ENCODE results near the gene C7orf57. TPM values are rescaled to one million over a fixed set of nuclear protein-coding genes. Genes with fewer than 3 reads are reported as not detected.
"Not testable (repeated sequence)": the region's sequence is repeated elsewhere in the genome, so short reads cannot be mapped to it uniquely, and the experiment has no call there.

C7orf57 gene
- total RNA-seq, 1 donor from 2014 or later: not detected

DNA sequence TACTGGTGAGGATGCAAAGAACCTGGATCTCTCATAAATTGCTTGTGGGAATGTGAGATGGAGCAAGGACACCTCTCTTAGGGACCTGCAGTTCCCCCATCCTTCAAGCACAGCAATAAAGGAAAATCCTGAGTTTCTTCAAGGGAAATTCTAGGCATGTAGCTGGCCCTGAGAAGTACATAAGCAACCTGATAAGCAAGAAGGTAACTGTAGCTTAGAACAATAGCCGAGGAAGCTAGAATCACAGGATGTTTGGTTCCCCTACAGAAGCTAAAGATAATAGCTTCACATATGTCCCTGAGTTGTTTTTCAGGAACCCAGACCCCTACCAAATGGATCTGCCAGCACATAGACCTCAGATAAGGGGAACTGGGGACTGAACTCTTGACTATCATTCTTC, 42.1 kb downstream of the C7orf57 start:
- intact Hi-C loops (cut with DNase I): no loop called here
- DNase-seq: no peak
- no peak for ATAC-seq (ENCODE audit: poor library complexity)

DNA sequence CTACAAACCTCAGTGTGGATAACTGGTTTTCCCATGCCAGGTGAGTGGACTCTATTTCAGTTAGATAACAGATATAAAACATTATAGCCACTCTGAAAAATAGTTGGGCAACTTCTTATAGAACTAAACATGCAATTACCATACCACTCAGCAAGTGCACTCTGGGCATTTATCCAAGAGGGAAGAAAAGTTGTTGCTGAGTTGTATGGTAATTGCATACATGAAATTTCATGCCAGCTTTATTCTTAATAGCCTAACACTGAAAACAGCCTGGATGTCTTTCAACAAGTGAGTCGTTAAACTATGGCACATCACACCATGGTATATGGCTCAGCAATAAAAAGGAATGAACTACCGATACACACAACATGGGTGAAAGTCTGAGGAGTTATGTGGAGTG, 43.1 kb downstream of the C7orf57 start:
- intact Hi-C loops (cut with DNase I): no loop called here
- ATAC-seq (ENCODE audit: poor library complexity) (no peak), DNase-seq (no peak)

DNA sequence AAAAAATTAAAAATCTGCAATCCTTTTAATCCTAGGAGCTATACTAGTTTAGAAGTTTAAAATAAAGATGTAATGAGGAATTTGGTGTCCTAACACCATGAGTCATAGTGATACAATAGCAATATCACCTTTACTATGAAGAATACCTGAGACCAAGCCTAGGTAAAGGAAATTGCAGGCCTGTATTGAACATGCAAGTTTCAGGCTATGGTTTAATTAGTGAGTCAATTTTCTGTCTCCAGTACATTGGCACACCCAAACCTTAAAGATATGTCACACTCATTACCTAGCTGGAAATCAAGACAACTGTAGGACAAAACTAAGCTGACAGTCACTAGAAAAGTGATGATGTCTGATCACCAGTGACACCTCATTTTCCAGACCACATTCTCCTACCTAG, 47.0 kb downstream of the C7orf57 start:
- DNase-seq; intact Hi-C loops (cut with DNase I); ATAC-seq (ENCODE audit: poor library complexity): not testable (repeated sequence)

DNA sequence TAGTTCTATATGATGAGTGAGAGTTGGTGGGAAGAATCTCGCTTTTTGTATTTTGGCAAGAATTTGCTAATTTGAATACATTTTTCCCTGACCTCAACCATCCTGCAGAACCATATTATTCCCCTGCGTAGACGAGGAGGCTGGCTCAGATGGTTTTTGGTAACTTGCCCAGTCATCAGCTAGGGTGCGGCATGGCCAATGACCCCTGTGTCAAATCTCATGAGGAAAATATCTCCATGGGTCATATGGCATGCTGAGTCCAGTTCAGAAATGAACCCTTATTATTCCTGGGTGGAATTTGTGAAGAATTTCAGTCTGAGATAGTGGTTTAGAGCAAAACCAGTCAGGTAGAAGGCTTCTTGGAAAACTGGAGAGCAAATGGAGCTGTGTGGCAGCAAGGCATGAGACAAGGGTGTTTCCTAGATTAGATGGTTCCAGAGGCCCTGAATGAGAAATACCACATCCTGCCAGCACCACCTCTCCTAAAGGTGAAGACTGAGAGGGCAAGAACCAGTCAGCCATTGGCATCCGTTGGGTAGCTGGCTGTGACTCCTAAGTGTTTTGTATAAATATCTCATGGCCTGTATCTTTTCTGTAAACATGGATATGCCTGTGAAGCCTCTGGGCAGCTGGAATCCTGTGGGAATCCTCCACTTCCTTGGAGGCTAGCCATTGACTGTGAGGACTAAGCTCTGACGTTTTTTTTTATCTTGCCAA, 47.9 kb downstream of the C7orf57 start:
- intact Hi-C loops (cut with DNase I): no loop called here
- ATAC-seq (ENCODE audit: poor library complexity): no peak
- DNase-seq: no peak

DNA sequence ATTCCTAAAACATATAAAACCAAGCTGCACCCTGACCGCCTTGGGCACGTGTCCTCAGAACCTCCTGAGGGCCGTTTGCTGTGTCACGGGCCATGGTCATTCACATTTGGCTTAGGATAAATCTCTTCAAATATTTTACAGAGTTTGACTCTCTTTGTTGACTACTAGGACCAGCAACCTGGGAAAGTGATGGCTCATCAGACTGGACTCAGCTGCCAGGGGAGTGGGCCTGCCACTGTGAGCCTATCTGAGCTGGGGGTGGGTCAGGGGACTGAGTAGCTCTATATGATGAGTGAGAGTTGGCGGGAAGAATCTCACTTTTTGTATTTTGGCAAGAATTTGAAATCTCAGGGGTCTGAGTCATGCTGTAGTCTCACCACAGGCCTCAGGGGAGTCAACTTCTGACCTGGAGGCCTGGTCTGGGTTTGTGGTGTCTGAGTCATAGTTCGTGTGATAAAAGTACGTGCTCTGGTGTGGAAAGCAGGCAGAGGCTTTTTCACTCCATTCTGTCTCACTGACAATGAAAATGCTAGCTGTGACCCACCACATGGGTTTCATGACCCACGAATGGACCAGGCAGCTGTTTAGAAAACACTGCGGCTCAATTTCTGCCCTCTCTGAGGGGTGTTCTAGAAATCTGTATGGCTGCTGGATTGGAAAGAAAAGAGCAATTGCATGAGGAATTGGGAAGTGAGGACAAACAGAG, 49.5 kb downstream of the C7orf57 start:
- DNase-seq (peak; percentile 65), ATAC-seq (ENCODE audit: poor library complexity) (peak; percentile 20)
- intact Hi-C loops (cut with DNase I): no loop called here

DNA sequence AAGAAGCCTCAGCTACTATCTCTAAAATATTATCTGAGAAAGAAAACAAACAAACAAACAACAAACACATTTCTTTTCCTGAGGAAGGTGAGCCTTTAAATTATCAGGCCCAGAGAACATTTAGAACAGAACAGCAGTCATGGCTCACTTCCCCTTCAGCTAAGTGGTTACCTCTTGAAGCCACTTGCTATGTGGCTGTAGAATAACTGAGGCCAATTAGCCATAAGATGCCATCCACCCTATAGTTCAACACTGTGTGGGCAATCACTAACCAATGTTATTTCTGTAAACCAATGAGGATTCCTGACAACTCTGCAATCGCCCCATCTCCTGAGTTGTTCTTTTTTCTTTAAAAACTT, 50.1 kb downstream of the C7orf57 start:
- no peak for ATAC-seq (ENCODE audit: poor library complexity)

DNA sequence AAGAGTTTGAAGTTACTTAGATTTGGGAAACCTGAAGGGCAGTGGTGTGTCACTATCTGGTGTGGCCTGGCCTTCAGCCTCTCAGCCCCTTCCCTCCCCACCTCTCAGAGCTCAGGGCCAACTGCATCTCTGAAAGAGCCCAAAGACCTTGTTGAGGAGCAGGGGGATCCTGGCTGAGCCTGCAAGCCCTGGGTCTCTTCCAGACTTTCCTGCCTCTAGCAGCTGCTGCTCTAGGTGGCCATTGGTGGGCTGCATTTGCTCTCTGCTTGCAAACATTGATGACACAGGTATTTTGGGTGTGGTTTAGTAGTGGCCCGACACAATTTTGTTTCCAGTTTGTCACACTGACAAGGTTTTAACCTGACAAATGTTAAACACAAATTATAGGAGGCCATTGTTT, 50.6 kb downstream of the C7orf57 start:
- intact Hi-C loops (cut with DNase I): no loop called here
- ATAC-seq (ENCODE audit: poor library complexity) (no peak), DNase-seq (no peak)

More for the DNA sequence above, 50.1 kb downstream of the C7orf57 start:
- intact Hi-C loops (cut with DNase I): no loop called here
- no peak for DNase-seq

DNA sequence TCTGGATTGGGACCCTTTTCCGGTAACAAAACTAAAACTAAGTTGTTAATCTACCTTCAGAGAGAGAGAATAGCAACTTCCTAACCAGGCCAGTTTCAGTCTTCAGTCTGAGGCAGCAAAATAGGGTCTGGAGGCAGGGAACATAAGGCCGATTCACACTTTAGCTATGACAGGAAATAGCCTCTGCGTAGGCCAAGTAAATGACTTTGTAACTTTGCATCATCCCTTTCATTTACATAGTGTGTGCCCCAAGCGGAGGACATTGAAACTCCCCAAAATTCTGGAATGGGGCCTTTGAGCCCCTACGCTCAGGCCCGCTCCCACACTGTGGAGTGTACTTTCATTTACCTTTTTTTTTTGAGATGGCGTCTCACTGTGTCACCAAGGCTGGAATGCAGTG, 52.0 kb downstream of the C7orf57 start:
- no peak for ATAC-seq (ENCODE audit: poor library complexity)
- intact Hi-C loops (cut with DNase I): no loop called here
- no peak for DNase-seq

DNA sequence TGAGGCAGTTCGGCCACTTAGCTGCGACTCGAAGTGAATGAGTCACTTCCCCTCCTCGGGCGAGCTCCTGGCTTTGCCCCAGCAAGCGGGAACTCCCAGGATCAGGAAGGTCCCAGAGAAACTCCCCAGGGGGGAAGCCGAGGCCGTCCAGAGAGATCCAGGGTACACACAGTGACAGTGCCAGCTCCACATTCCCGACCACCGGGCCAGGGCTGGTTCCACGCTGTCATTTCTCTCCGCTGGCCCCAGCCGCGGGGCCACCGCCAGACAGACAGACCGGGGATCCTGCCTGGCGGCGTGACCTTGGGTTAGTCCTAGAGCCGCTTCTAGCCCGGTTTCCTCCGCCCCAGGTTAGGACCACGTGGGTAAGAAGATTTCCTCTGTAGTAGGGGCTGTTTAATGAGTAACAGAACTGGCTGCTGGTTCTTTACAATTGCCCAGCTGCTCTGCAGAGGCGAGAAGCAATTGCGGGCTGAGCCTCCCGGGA, 53.3 kb downstream of the C7orf57 start:
- DNase-seq (peak; percentile 93), ATAC-seq (ENCODE audit: poor library complexity) (peak; percentile 71)
- intact Hi-C loops (cut with DNase I): no loop called here

DNA sequence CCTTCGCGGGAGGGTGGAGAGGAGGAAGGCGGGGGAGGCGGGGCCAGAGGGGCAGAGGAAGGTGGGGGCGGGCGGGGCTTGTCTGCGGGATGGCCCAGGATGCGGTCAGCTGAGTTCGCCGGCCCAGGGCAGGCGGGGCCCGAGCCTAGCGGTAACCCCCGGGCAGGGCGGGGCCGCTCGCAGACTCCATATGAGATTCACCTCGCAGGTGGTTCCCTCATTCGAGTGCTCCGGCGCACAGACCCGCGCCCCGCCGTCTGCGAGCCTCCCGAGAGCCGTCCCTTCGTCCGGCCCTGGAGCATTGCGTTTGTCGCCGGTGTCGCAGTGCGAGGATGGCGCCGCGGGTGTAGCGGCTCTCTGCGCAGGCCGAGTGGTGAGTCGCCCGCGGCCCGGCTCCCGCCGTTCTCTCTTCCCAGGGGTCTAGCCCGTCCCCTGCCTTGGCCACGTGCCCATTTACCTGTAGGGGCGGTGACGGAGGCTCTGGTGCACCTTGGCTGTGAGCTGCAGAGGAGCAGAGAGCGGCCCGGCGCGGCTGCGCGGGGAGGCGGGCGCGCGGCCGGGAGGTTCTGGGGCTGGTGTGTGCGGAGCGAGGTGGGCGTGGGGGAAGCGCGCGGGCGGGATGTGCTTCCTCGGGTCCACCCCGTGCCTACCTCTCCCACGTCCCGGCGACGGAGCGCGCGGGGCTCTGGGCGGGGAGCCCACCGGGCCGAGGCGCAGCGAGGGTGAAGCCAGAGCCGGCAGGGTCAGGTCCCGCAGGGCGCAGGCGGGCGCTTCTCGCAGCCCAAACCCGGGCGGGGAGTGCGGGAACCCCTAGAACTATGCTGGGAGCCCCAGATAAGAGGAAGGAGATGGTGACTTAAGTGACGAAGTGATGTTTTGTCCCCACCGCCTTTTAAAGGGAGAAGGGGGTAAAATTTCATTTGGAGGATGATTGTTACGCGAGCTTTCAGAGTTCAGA, 54.0 kb downstream of the C7orf57 start, which contains the start of gene UPP1:
Gene UPP1 (plus strand): TSS at position 220 of the 958 bp plus-strand sequence. CDS start 5,519 bp downstream, outside the sequence.
- DNase-seq: peak; percentile 97
- intact Hi-C loops (cut with DNase I): no loop called here
- ATAC-seq (ENCODE audit: poor library complexity): peak; percentile 95

DNA sequence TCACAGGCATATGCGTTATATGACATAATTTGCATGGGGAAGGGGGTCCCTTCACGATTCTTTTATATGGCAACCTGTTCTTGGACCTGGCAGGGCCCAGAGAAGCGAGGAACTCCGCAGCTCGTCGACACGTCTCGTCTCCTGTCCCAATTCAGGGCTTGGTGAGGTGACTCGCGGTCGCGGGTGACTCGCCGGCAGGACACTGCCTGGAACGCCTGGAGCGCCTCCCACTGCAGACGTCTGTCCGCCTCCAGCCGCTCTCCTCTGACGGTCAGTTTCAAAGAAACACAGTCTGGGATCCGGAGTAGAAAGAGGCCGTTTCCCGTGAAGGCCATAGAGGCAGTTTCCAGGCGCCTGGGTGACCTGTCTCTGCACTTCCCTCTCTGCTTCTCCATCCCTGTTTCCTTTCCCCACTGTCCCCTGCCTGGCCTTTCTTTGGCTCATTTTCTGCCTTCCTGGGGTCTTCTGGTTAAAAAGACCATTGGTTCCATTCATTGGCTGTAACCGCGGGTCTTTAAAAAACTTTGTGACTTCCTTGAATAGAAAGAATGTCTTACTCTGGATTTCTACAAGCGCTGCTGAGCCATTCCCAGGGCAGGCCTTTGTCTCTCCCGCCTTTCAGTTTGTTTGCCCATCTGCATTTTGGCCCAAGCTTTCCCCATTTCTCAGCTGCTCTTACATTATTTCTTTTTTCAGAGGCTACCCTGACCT, 54.9 kb downstream of the C7orf57 start:
- ATAC-seq (ENCODE audit: poor library complexity) (no peak), DNase-seq (peak; percentile 61)
- intact Hi-C loops (cut with DNase I): no loop called here

DNA sequence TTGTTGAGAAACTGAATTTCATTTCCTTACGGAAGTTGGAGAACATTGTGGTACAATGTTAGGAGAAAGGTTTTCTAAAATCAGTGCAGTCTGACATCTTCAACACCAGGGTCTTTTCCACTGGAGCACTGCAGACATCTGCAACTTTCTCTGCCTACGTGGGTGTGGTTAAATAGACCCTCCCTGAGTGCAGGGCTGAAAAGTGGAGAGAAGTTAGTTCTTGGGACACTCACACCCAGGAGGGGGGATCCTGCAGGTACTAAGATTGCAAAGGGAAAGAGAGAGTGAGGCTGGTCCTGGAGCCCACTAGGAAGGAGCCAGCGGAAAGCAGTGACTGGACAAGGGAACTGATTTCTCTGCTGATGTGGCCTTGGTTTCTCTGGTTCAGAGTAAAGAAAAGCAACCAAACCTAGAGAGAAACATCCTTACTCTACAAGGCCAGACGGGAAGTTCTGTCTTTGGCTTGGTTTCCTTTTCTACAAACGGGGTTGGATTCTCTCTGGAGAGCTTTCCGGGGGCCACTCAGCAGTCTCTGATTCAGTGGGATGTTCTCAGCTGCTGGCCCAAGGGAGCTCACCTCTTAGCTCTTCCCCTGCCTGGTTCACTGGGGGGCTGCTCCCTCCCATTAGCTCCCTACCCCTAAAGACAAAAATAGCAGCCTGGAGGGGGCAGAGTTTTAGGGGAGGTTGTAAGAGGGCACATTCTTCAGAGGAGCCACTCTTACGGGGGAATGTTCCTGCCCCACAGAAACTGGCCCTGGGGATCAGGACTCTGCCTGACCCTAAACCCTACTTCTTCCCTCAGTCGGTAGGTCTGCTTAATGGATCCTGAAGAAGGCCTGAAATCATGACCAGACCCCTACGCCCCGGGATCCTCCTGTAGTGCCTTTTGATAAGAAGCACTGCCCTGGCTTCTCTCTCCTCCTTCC, 56.4 kb downstream of the C7orf57 start:
- DNase-seq (no peak), ATAC-seq (ENCODE audit: poor library complexity) (no peak)
- intact Hi-C loops (cut with DNase I): no loop called here

DNA sequence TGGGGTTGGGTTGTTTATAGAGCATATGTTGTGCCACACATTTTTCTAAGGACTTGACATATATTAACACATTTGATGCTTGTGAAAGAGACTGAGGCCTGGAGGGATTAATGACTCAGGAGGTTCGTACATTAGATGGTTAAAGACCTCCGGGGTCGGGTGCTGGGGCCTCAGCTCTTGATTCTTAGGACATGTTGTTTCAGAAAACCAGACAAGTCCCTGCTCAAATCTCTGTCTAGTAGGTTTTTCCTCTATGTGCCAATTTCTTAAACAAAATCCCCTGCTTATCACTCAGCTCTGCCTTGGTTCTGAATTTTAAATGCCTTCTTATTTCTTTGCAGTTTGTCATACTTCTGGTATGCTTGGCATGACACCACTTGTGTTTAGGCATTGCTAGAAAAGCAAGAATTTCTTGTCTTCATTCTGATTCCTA, 59.5 kb downstream of the C7orf57 start:
- ATAC-seq (ENCODE audit: poor library complexity): no peak
- intact Hi-C loops (cut with DNase I): no loop called here
- no peak for DNase-seq

DNA sequence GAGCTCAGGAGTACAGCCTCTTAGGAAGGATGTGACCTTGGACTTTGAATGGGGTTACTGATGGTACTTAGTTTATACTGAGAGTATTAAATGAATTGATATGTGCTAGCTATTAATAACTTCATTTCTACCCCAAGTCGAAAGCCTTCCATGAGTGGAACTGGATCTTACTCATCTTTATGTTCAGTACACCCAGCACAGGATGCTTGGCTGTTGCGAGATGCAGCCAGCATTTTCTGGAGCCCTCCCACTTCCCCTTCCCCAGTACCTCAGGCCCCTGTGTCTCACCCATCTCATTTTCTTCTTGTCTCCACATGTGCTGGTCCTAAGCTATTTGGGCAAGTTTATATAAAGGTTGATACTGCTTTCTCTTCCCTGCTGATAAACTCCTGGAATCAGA, 60.9 kb downstream of the C7orf57 start:
- DNase-seq (no peak), ATAC-seq (ENCODE audit: poor library complexity) (no peak)
- intact Hi-C loops (cut with DNase I): no loop called here

DNA sequence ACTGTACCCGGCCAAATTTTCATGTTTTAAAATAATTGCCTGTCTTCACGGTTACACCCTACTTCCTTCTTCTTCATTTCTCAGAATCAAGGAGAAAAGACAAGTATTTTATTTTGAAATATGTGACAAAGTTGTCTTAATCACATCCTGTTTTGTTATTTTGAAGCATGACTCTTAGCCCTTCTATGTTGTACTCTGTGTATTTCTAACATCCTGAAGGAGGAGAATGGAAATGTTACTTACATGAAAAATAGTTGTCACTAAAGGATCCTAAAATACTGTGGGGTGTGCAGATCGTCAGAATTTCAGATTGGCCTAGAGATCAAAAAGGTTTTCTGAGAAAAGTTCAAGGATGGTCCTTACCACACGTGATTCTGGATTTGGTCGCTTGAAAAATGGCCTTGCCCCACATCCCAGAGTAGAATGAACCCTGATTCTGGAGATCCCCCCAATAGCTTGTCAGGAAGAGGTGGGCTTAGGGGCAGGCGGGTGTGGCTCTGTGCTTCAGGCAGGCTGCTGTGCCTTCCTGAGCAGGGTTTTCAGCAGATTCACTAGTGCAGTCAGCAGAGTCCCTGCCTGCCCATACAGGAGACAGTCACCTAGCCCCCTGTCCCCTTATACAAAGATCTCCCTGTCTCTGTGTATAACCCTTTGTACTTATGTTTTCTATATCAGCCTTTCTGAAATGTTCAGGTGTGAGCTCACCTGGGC, 62.3 kb downstream of the C7orf57 start:
- DNase-seq (no peak), ATAC-seq (ENCODE audit: poor library complexity) (peak; percentile 20)
- intact Hi-C loops (cut with DNase I): no loop called here

DNA sequence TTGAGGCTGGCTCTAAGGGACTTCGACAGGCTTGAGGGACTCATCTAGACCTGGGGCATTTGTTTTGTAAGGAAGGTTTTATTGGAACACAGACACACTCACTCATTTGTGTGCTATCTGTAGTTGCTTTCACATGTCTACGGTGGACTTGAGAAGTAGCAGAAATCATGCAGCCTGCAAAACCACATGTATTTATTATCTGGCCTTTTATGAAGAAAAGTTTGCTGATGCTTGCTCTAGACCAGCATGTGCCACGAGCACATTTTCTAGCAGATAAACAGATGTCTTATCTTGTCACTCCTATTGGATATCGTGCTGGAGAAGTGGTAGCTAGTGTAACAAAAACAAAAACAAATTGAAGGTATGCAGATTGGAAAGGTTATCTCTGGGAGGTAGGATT, 63.5 kb downstream of the C7orf57 start:
- ATAC-seq (ENCODE audit: poor library complexity) (no peak), DNase-seq (no peak)
- intact Hi-C loops (cut with DNase I): no loop called here

DNA sequence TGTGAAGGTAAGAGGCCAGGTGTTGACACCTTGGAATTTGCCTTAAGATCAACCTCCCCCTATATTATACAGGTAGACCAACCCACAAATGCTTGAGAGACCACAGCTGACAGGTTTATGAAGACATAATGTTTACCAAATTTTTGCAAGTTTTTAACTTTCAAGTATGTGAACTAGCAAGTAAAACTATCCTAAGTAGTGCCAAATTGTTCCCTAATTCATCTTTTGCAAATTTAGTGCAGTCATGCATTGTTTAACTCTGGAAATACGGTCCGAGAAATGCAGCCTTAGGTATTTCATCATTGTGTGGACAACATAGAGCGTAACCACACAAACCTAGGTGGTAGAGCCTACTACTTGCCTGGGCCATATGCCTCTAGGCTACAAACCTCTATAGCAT, 64.4 kb downstream of the C7orf57 start:
- ATAC-seq (ENCODE audit: poor library complexity) (no peak), DNase-seq (no peak)
- intact Hi-C loops (cut with DNase I): loop anchor here (10.0 kb wide), 1 partner anchor 305 kb away; no protein-coding TSS in a partner anchor

Measured in Right ventricle myocardium superior (tissue), 1 donor.